A549 (cell line): Measurements from ENCODE around the gene NR2C1.

Source experiments
- CEBPB ChIP-seq, 2 experiments: fragments of >200 bp in 1 of 2; sonication (Bioruptor Twin) in 1 of 2; formaldehyde crosslinking in 1 of 2; IDR thresholded peaks; 2 replicates each; pipeline ENCODE4 v1.6.1; 2012 to 2016
- CHD2 ChIP-seq: fragments of 150-350 bp; IDR thresholded peaks from 2 replicates; pipeline ENCODE4 v1.6.1; 2014; ENCODE audit warnings: low read length; ENCODE audit not compliant: partially characterized antibody
- CTCF ChIP-seq: fragments of >200 bp; sonication (Bioruptor Twin); formaldehyde crosslinking; IDR thresholded peaks from 3 replicates; pipeline ENCODE4 v1.5.1; 2016
- EHMT2 ChIP-seq: fragments of 200-600 bp; sonication (generic); IDR thresholded peaks from 2 replicates; pipeline ENCODE4 v1.6.1; 2016; ENCODE audit warnings: antibody characterized with exemption, low read depth, mild to moderate bottlenecking, moderate library complexity
- MAX ChIP-seq: IDR thresholded peaks from 2 replicates; pipeline ENCODE4 v1.6.1; 2012
- POLR2A ChIP-seq: IDR thresholded peaks from 2 replicates; pipeline ENCODE4 v1.6.1; 2012; ENCODE audit warnings: mild to moderate bottlenecking, low read length
- RAD21 ChIP-seq, 2 experiments: fragments of >200 bp in 1 of 2; sonication (Bioruptor Twin) in 1 of 2; formaldehyde crosslinking in 1 of 2; IDR thresholded peaks in 1 of 2; conservative IDR thresholded peaks in 1 of 2; 2 replicates in 1 of 2; 3 replicates in 1 of 2; pipeline ENCODE4 v1.6.1; 2012 to 2018; ENCODE audit warnings: inconsistent platforms in 1 of 2
- ZFP36 ChIP-seq: fragments of 450-650 bp; IDR thresholded peaks from 2 replicates; pipeline ENCODE4 v1.6.1; 2014; ENCODE audit warnings: borderline replicate concordance; ENCODE audit not compliant: partially characterized antibody

- TF ChIP-seq RAD21 (conservative IDR thresholded peaks at IDR 0.05 in 1 of 2, IDR thresholded peaks at IDR 0.05 in 1 of 2) (no peak), CHD2 (no peak), POLR2A (no peak), CTCF (no peak), ZFP36 (no peak), MAX (no peak), EHMT2 (no peak), CEBPB (IDR thresholded peaks at IDR 0.05) (no peak)
These were observed 27.1 kb upstream of the NR2C1 start for GRCh38 chr12:95100264-95101190.
